OCI-M2 (cell line): ENCODE measurements around the gene CFAP99.
"Not testable (repeated sequence)": the region's sequence is repeated elsewhere in the genome, so short reads cannot be mapped to it uniquely, and the experiment has no call there.

Source experiments
- DNase-seq: peaks from one replicate; lab custom pipeline; 2025; ENCODE audit not compliant: unreplicated experiment; lab: John Stamatoyannopoulos, UW

CFAP99 gene

GRCh38 chr4:2465032-2465431 is 46.3 kb downstream of the CFAP99 start:
- no peak for DNase-seq

GRCh38 chr4:2465544-2465943 is 46.8 kb downstream of the CFAP99 start:
- DNase-seq = not testable (repeated sequence)

GRCh38 chr4:2468456-2469191 is 49.9 kb downstream of the CFAP99 start, which contains the start of gene RNF4:
RNF4 (plus strand) TSS chr4:2469106; CDS start chr4:2490494, 21,388 bp downstream.
- peak; percentile 64 for DNase-seq

DNA sequence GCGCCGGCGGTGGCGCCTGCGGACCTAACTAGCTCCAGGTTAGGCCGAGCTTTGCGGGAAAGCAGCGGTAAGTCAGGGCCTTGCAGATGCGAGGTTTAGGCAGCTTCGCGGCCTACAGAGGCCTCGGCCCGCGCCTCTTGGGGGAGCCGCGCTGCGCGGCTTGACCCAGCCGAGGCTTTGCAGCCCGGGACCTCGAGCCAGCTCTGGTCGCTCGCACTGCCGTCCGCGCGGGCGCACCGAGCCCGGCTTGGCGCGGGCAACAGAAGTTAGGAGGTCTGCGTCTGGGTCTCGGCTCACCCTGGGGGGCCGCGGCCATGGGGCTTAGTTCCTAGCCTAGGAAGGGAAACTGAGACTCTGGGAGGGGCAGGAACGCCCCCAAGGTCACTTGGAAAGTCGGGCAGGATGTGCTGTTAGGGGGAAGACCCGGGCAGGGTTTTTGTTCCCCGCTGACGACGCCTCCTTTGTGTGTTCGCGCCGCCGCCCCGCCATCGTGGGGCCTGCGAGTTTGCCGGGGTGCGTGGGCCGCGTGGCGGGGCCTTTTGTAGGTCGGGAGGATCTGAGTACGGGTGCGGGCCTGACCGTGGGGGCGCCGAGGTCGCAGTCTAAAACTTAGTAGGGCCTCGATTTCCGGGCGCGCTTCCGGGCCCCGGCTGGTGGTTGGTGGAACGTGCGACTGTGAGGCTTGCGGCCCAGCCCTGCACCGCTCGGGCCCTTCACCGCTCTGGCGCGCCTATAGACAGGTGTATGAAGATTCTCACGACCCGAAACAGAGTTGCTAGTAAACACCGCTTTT is 50.6 kb downstream of the CFAP99 start:
- no peak for DNase-seq

DNA sequence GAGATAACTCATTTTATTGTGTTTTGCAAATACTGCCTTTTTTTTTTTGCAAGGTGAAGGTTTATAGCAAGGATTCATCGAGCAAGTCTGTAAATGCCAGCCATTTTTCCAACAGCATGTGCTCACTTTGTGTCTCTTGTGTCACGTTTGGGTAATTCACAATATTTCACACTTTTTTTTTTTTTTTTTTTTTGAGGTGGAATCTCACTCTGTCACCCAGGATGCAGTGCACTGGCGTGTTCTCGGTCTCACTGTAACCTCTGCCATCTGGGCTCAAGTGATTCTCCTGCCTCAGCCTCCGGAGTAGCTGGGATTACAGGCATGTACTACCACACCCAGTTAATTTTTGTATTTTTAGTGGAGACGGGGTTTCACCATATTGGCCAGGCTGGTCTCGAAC is 52.0 kb downstream of the CFAP99 start:
- DNase-seq = no peak

DNA sequence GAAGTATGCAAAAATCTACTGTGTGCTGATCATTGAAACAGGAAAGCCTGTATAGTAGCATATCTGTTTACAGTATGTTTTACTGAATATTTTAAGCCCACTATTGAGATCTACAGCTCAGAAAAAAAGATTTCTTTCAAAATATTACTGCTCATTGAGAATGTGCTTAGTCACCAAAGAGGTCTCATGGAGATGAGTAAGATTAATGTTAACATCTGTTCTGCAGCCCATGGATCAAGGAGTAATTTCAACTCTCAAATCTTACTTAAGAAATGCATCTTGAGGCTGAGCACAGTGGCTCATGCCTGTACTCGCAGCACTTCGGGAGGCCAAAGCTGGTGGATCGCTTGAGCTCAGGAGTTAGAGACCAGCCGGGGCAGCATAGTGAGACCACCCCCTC is 53.4 kb downstream of the CFAP99 start:
- DNase-seq = no peak

DNA sequence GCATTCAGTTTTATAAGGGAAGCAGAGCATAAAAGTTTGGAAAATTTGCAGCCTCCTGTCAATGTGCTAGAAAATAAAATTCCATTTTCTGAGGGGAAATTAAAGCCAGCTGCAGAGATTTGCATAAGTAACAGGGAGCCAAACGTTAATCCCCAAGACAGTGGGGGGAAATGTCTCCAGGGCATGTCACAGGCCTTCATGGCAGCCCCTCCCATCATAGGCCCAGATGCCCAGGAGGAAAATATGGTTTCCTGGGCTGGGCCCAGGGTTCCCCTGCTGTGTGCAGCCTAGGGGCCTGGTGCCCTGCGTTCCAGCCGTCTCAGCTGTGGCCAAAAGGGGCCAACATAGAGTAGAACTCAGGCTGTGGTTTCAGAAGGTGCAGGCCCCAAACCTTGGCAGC is 59.5 kb downstream of the CFAP99 start:
- no peak for DNase-seq

DNA sequence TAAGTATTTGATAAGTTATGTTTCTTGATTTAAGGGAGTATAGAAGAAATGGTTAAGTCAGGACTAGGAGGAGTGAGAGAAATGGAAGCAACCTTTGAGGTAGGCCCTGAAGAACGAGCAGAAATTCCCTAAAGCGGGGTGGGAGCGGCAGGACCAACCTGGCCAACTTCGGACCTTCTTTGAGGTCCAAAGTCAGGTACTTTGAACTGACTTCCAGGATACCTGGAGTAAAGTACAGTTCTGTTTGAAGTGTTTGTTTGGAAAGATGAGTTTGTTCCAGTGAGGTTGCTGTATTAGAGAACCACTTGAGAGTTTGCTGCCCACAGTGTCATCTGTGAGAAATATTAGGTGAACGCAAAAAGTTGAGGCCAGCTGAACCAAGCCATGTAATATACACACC is 61.9 kb downstream of the CFAP99 start:
- DNase-seq = no peak

- DNase-seq = no peak
Observed at GRCh38 chr4:2482192-2482591, 63.4 kb downstream of the CFAP99 start.

GRCh38 chr4:2482693-2483092 is 63.9 kb downstream of the CFAP99 start:
- no peak for DNase-seq

GRCh38 chr4:2483237-2483636 is 64.5 kb downstream of the CFAP99 start:
- no peak for DNase-seq

DNA sequence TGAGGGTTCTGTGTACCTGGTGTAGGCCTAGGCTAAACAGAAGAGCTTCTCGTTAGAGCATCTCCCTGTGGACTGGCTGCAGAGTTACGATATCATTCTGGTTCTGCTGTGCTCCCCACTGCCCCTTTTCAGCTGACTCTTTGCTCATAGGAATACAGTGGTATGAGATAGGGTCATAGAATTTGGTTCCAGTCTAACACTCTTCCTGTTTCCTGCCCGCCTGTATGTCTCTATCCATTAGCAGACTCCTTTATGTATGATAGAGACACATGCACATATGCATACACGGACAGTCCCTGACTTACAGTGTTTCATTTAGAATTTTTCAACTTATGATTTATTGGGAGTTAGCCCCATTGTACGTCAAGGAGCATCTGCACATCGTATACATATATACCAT is 65.4 kb downstream of the CFAP99 start:
- DNase-seq = no peak

DNA sequence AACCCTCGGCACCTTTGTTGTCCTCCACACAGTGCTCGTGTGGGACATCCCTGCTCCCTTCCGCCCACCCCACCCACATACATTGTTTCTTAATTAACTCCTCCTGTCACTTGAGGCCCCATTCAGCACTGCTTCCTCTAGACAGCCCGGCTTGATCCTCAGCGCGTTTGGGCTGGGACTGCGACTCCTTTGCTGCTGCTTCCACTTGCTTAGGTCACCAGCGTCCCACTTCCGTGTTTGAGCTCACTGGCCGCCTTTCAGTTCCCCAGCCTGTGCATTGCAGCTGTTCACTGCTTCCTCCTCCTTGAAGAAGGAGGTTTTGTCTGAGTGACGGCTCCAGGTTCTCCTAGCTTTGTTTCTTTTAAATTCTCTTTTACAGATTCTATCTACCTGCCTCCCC is 66.2 kb downstream of the CFAP99 start:
- no peak for DNase-seq

GRCh38 chr4:2485956-2486355 is 67.2 kb downstream of the CFAP99 start:
- DNase-seq = no peak

DNA sequence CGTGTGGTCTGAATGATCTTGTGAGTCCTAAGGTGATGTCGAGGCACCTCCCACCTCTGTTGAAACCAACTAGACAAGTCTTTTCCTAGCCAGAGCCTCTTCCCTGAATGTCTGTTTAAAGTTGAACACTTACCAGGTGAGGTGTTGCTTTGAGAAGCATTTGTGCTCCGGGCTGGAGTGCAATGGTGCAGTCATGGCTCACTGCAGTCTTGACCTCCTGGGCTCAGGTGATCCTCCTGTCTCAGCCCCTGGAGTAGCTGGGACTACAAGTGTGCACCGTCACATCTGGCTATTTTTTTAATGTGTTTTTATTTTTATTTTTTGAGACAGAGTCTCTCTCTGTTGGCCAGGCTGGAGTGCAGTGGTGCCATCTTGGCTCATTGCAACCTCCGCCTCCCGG is 68.2 kb downstream of the CFAP99 start:
- DNase-seq = no peak

DNA sequence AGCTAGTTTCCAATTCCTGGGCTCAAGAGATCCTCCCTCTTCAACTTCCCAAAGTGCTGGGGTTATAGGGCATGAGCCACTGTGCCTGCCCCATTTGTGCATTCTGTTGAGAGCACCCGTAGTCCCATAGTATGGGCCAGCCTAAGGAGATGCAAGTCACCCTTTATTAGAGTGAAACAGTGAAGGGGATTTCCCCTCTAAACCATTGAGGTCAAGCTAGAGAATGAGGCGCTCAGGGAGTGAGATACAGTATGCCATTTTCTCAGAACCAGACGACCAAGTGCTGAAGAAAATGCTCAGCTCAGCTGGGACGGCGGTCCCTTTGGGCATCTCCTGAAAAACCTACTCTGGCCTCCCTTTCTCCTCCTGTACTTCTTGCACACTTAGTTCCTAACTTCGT is 68.9 kb downstream of the CFAP99 start:
- no peak for DNase-seq

- DNase-seq = no peak
Observed at GRCh38 chr4:2489081-2489805, 70.5 kb downstream of the CFAP99 start.

DNA sequence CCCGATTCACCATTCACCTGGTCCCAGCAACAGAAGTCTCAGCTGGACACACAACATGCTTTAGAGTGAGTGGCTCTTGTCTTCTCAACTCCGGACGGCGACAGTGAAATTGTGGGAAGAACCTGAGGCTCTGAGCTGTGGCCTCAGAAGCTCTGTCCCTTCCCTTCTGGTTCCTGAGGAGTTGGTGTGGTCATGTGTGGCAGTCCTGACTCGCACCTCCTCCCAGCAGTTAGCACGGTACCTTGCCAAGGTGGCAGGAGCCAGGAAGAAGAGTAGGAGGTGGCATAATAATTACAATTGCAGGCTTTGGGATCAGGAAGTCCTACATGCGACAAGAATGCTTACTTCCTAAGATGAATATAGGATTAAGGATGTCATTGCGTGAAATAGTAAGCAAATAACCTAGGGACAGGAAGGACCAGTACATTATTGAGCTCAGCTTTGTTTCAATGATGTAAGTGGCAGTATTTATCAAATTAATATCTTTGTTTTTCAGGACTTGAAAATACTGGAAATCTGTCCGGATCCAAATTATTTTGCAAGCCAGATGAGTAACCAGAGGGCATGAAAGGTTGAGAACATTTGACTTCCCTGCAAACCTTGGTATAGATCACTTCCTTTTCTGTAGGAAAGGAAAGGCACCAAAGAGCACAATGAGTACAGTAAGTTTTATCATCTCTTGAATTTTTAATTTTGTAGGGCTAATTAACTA is 71.2 kb downstream of the CFAP99 start:
- no peak for DNase-seq

GRCh38 chr4:2492970-2493369 is 74.2 kb downstream of the CFAP99 start:
- DNase-seq = no peak

- no peak for DNase-seq
Observed at GRCh38 chr4:2494992-2495391, 76.2 kb downstream of the CFAP99 start.

DNA sequence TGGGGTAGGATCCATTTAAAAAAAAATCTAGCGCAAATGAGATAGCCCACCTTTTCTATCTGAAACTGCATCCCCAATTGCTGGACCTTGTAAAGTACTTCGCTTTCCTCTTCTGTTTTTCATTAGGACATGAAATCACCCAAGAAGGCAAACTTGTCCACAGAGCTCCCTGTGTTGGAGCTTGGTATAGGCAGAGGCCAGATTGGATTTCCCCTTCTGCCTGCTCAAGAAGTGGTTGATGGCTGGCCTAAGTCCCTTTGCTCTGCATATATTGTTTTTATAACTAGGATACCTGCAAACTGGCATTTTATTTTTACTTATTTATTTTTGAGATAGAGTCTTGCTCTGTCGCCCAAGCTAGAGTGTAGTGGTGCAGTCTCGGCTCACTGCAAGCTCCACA is 78.6 kb downstream of the CFAP99 start:
- DNase-seq = no peak
